C4-2B (cell line): ENCODE data around the gene POR.

Source experiments
- ZFX ChIP-seq: fragments of 450-650 bp; IDR thresholded peaks from 2 replicates; pipeline ENCODE4 v1.6.1; 2017
- TF ChIP-seq, protein P1 (sequence below): fragments of 450-650 bp; conservative IDR thresholded peaks from 2 replicates; pipeline ENCODE4 v1.5.1; 2017; ENCODE audit warnings: mild to moderate bottlenecking

DNA sequence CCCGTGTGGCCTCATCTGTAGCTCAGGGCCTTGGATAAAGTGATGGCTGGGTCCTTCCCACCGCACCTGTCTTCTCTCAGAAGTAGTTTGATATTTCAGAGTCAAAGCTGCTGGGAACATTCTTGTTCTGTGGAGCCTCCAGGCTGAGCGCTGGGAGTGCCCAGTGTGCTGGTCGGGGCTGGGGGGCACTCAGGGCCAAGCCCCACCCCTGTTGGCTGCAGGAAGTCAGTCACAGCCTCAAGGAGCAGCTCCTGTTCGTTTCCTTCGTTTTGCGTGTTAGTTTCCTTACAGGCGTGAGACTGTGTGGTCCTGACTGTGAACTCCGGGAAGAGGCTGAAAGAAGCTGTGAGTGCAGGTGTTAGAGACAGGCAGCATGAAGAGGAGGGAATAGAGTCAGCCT, 33.2 kb downstream of the POR start:
- TF ChIP-seq, protein P1, sequence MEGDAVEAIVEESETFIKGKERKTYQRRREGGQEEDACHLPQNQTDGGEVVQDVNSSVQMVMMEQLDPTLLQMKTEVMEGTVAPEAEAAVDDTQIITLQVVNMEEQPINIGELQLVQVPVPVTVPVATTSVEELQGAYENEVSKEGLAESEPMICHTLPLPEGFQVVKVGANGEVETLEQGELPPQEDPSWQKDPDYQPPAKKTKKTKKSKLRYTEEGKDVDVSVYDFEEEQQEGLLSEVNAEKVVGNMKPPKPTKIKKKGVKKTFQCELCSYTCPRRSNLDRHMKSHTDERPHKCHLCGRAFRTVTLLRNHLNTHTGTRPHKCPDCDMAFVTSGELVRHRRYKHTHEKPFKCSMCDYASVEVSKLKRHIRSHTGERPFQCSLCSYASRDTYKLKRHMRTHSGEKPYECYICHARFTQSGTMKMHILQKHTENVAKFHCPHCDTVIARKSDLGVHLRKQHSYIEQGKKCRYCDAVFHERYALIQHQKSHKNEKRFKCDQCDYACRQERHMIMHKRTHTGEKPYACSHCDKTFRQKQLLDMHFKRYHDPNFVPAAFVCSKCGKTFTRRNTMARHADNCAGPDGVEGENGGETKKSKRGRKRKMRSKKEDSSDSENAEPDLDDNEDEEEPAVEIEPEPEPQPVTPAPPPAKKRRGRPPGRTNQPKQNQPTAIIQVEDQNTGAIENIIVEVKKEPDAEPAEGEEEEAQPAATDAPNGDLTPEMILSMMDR: no peak
- TF ChIP-seq ZFX: no peak
